ENCODE measurements around the gene ZNF740.

- TF ChIP-seq, protein P1, sequence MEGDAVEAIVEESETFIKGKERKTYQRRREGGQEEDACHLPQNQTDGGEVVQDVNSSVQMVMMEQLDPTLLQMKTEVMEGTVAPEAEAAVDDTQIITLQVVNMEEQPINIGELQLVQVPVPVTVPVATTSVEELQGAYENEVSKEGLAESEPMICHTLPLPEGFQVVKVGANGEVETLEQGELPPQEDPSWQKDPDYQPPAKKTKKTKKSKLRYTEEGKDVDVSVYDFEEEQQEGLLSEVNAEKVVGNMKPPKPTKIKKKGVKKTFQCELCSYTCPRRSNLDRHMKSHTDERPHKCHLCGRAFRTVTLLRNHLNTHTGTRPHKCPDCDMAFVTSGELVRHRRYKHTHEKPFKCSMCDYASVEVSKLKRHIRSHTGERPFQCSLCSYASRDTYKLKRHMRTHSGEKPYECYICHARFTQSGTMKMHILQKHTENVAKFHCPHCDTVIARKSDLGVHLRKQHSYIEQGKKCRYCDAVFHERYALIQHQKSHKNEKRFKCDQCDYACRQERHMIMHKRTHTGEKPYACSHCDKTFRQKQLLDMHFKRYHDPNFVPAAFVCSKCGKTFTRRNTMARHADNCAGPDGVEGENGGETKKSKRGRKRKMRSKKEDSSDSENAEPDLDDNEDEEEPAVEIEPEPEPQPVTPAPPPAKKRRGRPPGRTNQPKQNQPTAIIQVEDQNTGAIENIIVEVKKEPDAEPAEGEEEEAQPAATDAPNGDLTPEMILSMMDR (IDR thresholded peaks at IDR 0.05), result no peak
- TF ChIP-seq EZH2 (IDR thresholded peaks at IDR 0.05; ENCODE audit: borderline replicate concordance, insufficient read depth, low read depth, low read length, poor library complexity, severe bottlenecking), result no peak
These were observed 21.1 kb downstream of the ZNF740 start for GRCh38 chr12:53201639-53202038.

All from B cell (primary cell).